GM21423 (cell line): Measurements from ENCODE around the gene AKIRIN2.
"Not testable (repeated sequence)": the region's sequence is repeated elsewhere in the genome, so short reads cannot be mapped to it uniquely, and the experiment has no call there.

Experiments used
- ATAC-seq: cut with Tn5 transposase; IDR thresholded peaks from one replicate; pipeline ENCODE4 v1.9.1; 2021; ENCODE audit warnings: mild to moderate bottlenecking, moderate library complexity; ENCODE audit not compliant: unreplicated experiment

The AKIRIN2 gene

GRCh38 chr6:87718662-87719433 lies 16.8 kb upstream of the AKIRIN2 start:
- no peak for ATAC-seq

GRCh38 chr6:87716928-87717614 lies 15.0 kb upstream of the AKIRIN2 start:
- ATAC-seq, result no peak

- ATAC-seq, result peak; percentile 48
These were observed 12.2 kb upstream of the AKIRIN2 start for GRCh38 chr6:87714093-87714842.

GRCh38 chr6:87712713-87713112 lies 10.7 kb upstream of the AKIRIN2 start:
- not testable (repeated sequence) for ATAC-seq

- no peak for ATAC-seq
These were observed 8.1 kb upstream of the AKIRIN2 start for GRCh38 chr6:87710090-87710489.

GRCh38 chr6:87708581-87709427 lies 6.8 kb upstream of the AKIRIN2 start:
- ATAC-seq, result not testable (repeated sequence)

GRCh38 chr6:87706187-87706966 lies 4.3 kb upstream of the AKIRIN2 start:
- no peak for ATAC-seq

GRCh38 chr6:87705070-87705691 lies 3.1 kb upstream of the AKIRIN2 start:
- ATAC-seq, result peak; percentile 54

GRCh38 chr6:87703039-87703438 lies 1.0 kb upstream of the AKIRIN2 start:
- ATAC-seq, result not testable (repeated sequence)

- ATAC-seq, result peak; percentile 4
These were observed 534 bp upstream of the AKIRIN2 start for GRCh38 chr6:87702589-87702945.

- peak; percentile 1 for ATAC-seq
These were observed 723 bp downstream of the AKIRIN2 start for GRCh38 chr6:87701344-87701675.

GRCh38 chr6:87700397-87701343 lies 1.4 kb downstream of the AKIRIN2 start:
- ATAC-seq, result no peak

GRCh38 chr6:87699576-87699975 lies 2.5 kb downstream of the AKIRIN2 start:
- no peak for ATAC-seq

- ATAC-seq, result no peak
These were observed 3.5 kb downstream of the AKIRIN2 start for GRCh38 chr6:87698547-87699006.

- no peak for ATAC-seq
These were observed 4.2 kb downstream of the AKIRIN2 start for GRCh38 chr6:87697581-87698546.

- ATAC-seq, result not testable (repeated sequence)
These were observed 5.2 kb downstream of the AKIRIN2 start for GRCh38 chr6:87696817-87697216.

GRCh38 chr6:87692086-87692485 lies 9.9 kb downstream of the AKIRIN2 start:
- no peak for ATAC-seq
